ENCODE results near the gene CRHBP.

GRCh38 chr5:76947082-76947503, 5.8 kb upstream of the CRHBP start:
- TF ChIP-seq, protein P1, sequence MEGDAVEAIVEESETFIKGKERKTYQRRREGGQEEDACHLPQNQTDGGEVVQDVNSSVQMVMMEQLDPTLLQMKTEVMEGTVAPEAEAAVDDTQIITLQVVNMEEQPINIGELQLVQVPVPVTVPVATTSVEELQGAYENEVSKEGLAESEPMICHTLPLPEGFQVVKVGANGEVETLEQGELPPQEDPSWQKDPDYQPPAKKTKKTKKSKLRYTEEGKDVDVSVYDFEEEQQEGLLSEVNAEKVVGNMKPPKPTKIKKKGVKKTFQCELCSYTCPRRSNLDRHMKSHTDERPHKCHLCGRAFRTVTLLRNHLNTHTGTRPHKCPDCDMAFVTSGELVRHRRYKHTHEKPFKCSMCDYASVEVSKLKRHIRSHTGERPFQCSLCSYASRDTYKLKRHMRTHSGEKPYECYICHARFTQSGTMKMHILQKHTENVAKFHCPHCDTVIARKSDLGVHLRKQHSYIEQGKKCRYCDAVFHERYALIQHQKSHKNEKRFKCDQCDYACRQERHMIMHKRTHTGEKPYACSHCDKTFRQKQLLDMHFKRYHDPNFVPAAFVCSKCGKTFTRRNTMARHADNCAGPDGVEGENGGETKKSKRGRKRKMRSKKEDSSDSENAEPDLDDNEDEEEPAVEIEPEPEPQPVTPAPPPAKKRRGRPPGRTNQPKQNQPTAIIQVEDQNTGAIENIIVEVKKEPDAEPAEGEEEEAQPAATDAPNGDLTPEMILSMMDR (IDR thresholded peaks at IDR 0.05) = no peak
- TF ChIP-seq POLR2A (IDR thresholded peaks at IDR 0.05; ENCODE audit: low read length) = no peak
- TF ChIP-seq RAD21 (conservative IDR thresholded peaks at IDR 0.05 in 1 of 2, IDR thresholded peaks at IDR 0.05 in 1 of 2) = no peak
- no peak for TF ChIP-seq JUN (IDR thresholded peaks at IDR 0.05)
- TF ChIP-seq, protein P2, sequence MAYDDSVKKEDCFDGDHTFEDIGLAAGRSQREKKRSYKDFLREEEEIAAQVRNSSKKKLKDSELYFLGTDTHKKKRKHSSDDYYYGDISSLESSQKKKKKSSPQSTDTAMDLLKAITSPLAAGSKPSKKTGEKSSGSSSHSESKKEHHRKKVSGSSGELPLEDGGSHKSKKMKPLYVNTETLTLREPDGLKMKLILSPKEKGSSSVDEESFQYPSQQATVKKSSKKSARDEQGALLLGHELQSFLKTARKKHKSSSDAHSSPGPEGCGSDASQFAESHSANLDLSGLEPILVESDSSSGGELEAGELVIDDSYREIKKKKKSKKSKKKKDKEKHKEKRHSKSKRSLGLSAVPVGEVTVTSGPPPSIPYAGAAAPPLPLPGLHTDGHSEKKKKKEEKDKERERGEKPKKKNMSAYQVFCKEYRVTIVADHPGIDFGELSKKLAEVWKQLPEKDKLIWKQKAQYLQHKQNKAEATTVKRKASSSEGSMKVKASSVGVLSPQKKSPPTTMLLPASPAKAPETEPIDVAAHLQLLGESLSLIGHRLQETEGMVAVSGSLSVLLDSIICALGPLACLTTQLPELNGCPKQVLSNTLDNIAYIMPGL (CRISPR knock-in tag; IDR thresholded peaks at IDR 0.05; ENCODE audit: borderline replicate concordance) = no peak
- no peak for TF ChIP-seq CEBPB (IDR thresholded peaks at IDR 0.05)
- no peak for TF ChIP-seq JUNB (IDR thresholded peaks at IDR 0.05)
- no peak for TF ChIP-seq EP300 (IDR thresholded peaks at IDR 0.05)
- TF ChIP-seq SMC3 (IDR thresholded peaks at IDR 0.05) = no peak
- TF ChIP-seq, protein P3, sequence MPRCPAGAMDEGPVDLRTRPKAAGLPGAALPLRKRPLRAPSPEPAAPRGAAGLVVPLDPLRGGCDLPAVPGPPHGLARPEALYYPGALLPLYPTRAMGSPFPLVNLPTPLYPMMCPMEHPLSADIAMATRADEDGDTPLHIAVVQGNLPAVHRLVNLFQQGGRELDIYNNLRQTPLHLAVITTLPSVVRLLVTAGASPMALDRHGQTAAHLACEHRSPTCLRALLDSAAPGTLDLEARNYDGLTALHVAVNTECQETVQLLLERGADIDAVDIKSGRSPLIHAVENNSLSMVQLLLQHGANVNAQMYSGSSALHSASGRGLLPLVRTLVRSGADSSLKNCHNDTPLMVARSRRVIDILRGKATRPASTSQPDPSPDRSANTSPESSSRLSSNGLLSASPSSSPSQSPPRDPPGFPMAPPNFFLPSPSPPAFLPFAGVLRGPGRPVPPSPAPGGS (IDR thresholded peaks at IDR 0.05) = no peak
